CD4-positive, alpha-beta T cell treated with Interleukin-12 subunit alpha and Interleukin-12 subunit beta, for 1 hour (primary cell): ENCODE results near the gene STAT1.

Experiments used
- DNase-seq: peaks from one replicate; pipeline ENCODE4 v3.0.0-alpha.2; 2020

STAT1 gene

DNA sequence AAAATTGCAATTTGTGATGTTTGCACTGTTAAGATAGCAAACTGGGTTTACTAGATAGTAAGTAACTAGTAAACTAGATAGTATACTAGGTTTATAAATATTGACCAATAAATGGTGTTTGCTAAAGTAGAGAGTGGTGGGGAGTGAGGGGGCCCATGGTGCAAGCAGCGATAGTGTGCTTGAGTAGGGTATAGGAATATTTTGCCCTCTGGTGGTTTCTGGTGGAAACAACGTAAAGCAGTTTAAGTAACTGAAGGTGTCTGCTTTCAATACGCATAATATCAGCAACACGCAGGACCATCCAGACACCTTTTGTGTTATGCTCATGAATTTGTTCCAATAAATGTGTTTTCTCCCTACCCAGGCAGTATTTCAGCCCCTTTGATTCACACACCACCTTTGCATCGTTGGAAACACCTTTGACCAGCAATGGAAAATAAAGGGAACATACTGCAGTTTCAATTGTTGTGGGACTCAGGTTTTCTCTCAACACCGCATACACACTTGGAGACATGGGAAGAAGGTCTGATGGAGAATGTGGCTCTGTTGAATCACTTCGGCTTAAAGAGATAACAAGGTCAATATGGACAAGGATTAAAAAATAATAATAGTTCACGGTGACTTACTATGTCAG, 16.7 kb upstream of the STAT1 start:
- peak; percentile 73 for DNase-seq

DNA sequence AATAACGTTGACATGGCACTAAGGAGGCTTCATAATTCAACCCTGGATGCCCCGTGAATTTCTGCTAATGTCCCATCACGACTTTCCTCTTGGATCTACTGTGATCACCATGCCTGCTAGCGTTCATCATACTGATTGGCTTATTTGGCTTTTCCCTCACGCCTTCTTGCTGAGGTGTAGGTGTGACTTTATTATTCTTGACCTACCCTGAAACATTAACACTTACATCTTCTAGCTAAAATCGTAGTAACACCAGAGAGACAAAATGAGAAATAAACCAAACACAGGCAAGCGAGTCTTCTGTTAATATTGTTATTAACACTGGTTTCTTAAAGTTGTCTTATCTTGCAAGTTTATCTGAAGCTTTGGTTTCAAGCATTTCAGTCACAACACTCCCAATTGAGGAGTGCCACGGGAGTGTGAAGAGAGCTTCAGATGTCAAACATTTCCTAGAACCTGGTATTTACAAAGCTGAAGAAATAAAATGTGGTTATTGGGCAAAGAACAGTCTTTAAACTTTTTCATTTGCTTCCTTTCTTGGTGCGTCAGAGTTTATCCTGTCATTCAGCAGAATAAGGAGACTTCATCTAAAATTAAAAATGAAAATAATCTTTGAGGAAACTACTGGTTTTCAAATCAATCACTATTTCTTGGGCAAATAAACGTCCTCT, 15.4 kb upstream of the STAT1 start:
- peak; percentile 38 for DNase-seq

DNA sequence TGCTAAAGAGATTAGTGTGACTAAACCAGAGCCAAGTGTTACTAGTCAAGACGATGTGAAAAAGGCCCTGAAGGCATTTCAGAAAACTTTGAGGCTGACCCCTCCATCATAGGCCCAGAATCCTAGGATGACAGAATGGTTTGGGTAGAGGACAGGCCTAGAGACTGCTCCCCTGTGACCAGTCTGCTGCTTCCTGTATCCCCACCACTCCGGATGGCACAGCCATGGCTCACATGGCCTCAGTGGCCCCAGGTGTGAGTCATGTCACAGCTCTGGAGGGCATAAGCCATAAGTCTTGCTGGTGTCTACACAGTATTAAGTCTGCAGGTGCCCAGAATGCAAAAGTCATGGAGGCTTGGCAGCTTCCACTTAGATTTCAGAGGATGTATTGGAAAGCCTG, 12.4 kb upstream of the STAT1 start:
- DNase-seq, result no peak

DNA sequence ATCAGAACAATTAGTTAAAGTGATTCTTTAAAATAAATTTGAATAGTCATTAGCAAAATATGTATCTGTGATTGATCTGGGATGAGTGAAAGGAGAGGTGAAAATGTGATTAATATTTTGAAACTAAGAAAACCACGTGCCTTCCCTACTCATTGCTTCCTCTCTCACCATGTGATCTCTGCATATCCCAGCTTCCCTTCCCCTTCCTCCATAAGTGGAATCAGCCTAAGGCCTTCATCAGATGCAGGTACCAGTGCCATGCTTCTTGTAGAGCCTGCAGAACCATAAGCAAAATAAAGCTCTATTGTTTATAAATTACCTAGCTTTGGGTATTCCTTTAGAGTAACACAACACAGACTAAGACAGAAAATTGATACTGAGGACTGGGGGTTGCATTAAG, 11.2 kb upstream of the STAT1 start:
- DNase-seq, result no peak

DNA sequence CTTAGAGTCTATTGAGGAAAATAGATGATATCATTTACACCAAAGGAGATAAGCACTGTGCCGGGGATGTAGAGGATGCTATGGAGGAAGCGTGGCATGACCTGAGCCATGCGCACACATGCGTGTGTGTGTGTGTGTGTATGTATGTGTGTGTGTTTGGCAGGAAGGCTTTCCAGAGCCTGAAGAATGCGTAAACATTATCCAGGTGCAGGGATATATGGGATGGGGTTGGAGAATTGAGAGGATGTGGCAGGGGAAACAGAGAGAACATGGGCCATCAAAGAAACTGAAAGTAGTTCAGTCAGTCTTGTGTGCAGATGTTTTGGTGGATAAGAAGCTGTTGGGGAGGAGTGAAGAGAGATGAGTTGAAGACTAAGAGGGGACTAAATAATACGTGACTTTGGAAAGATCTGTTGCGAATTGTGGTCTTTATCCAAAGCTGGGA, 9.3 kb upstream of the STAT1 start:
- DNase-seq, result peak; percentile 51

DNA sequence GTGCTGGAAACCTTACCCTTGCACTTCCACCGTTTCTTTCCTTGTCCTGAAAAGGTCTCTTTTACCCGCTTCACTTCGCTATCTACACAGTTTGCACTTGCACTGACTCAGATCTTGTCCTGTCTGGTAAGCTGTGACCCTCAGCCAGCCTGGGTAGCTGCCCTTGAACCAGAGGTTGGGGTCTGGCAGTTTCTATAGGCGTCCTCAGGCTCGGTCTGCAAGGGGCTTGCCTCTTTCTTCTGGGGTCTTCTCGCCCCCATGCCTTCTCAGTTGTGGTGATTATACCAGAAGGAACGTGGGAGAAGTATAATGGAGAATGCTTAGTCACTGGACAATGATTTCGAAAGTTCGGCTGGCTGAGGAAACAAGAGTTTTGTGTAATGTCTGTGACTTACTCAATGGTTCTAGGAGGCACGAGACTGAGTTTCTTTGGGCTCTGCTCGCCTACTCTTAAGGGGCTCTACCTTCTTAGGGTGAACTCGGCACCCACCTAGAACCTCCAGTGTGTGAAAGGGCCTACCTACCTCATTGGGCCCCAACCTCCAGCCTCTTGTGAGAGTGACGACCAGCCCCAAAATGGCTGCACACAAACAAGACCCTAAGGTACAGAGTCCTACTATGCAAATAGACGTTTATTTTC, 6.9 kb upstream of the STAT1 start:
- no peak for DNase-seq

DNA sequence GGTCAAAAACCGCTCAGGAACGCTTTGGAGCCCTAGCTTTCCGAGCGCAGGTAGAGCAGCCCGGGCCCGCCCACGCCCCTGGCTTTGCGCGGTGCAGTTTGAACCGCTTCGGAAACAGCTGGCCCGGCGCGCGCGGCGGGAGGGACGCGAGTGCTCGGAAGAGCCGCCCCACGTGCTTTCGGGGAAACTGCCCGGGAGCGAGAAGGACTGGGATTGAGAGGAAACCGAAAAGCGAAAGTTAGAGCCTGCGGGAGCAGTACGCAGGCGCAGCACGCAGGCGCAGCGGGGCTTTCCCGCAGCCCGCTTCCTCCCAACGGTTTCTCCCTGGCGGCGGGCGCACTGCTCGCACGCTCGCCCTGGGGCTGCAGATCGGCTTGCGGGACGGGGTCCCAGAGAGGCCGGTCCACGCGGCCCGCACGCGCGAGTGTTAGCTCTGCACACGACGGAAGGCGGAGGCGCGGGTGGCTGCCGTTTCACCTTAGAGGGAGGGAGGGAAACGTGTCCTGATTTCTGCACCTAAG, 6.3 kb upstream of the STAT1 start:
- DNase-seq, result peak; percentile 97

DNA sequence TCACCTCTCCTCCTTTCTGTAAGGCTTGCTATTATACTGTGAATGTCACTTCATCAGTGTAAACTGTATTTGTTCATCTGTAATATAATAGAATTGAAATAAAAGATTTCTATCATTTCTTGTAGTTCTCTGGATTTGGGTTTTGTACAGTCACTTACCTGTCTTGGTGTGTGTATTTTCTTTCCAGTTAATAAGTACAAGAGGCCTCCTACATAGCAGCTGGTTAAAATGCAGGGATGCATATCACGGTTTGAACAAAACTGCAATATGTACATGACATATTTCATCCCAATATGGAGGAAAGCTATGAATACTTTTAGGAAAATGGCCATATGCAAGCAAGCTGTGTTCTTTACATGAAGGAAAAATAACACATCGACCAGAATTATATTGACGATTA, 5.4 kb upstream of the STAT1 start:
- DNase-seq, result no peak

DNA sequence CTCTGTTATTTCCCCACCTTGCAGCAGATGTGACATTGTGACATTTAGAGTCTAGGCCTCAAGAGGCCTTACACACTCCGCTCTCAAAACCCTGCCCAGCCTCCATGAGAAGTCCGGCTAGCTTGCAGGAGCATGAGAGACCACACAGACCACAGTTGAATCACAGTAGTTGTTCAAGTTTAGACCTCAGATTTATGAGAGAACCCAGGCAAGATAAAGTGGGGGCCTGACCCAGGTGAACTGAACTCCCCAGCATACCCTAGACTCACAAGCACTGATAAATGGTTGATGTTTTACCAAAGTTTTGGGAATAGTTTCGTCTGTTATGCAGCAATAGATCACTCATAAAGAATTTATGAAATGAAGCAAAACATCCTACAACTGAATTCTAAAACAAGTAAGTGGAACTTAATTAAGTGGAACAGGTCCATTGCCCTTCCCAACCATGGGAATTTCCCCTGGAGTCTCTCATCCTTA, 4.7 kb upstream of the STAT1 start:
- no peak for DNase-seq

DNA sequence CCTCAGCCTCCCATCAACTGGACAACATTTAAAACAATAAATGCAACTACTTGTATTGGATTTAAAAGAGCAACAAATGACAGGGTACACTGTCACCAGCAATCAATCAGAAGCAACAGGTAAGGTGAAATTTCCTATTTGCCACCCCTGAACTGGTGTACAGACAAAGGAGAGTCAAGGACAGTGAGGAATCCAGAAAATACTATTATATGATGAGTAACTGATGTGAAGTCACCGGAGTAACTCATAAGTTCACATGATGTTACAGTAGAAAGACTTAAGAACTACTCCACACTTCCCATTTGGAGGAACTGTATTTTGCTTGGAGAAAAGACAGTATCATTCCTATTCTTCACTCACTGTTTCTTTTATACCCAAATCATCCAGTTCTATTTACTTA, 4.1 kb upstream of the STAT1 start:
- no peak for DNase-seq

DNA sequence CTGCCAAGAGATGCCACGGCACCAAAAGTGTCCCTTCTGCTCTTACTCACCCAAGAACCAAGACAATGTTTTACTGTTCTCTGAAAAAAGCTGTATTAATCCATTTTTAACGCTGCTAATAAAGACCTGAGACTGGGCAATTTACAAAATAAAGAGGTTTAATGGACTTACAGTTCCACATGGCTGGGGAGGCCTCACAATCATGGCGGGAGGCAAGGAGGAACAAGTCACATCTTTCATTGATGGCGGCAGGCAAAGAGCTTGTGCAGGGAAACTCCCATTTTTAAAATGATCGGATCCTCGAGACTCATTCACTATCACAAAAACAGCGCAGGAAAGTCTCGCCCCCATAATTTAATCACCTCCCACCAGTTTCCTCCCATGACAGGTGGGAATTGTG, 1.9 kb upstream of the STAT1 start:
- no peak for DNase-seq

DNA sequence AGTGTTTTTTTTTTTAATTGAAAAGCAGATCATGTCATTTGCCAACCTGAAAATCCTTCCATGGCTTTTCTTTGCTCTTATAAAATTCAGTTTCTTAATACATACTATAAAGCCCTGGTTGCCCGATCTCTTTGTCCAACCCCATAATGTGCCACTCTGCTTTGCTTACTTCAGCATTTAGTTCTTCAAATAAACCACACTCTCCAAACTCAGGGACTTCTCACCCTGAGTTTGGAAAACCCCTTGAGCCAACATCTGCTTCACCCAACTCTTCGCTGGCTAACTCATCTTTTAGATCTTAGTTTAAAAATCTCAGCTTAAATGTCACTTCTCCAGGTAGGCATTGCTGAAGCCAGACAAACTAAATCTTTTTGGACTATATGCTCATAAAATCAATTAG, 1.3 kb upstream of the STAT1 start:
- DNase-seq, result peak; percentile 45

DNA sequence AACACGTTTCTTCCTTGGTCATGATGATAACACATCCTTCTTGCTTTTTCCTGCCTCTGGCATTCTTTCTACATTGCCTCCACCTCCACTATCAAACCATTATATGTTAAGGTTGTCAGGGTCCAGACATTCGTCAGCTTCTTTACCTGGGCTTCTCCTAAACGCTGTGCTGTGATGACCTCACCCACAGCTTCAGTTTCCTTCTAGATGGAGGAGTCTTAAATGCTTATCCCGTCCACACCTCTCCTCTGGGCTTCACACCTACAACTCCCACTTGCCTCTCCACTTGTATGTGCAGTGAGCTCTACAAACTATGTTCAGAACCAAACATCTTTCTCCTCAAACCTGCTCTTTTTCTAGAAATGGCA, 666 bp upstream of the STAT1 start:
- DNase-seq, result no peak

DNA sequence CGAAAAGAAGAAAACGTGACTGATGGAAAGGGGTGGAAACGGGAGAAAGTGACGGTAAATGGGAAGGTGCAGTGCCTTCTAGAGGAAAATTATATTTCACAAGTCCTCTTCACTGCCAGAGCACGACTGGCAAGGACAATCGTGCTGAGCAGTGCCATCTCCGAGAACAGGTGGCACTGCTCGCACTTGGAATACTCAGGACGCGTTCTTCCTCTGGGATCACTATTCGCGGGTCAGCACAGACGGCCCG, 364 bp downstream of the STAT1 start:
- no peak for DNase-seq

DNA sequence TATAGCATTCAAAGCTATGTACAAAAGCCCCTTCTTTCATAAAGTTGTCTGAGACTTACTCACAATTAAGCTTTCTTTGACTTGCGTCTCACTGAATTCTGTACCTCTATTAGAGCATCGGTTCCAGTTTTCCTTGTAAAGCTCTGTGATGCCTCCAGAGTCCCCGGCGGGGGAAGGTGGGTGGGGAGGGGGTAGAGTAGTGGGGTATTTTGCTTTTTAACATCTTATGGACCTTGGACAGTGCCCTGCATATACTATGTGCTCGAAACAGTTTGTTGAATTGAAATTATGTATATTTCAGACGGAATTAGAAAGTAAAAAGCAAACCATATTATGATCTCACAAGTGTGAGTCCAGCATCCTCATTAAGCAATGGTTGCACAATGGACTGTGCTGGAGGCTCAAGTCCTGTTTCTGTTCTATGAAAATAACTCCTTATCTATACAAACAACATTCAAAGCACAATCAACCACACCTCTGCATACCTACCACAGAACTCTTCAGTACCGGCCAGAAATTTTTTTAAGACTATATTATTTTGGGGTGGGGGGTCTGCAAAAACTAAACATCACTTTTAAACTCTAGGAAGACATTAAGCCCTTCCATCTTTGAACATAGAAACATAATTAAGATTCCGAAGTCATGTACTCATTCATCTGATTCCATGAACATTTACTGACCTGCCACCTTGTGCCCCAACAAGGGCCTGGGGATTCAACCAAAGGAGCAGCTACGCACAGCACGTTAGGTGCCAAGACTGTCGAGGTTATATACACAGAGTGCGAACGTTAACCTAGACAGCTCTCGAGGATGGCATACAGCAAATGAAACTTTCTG, 908 bp downstream of the STAT1 start:
- DNase-seq, result no peak

DNA sequence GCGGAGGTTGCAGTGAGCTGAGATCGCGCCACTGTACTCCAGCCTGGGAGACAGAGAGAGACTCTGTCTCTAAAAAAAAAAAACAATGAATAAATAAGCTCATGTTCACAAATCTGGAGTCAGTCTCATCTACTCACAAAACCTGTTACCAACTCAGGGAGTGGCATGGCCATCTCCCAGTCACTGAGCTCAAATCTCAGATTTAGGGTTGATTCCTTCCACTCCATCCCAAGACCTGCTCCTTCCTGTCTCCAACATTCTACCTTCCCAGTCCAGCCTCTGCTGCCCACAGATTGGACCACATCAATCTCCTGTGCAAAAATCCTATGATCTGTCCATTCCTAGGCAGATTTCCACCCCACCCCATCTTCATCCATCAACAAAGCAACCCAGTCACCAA, 1.6 kb downstream of the STAT1 start:
- DNase-seq, result no peak

DNA sequence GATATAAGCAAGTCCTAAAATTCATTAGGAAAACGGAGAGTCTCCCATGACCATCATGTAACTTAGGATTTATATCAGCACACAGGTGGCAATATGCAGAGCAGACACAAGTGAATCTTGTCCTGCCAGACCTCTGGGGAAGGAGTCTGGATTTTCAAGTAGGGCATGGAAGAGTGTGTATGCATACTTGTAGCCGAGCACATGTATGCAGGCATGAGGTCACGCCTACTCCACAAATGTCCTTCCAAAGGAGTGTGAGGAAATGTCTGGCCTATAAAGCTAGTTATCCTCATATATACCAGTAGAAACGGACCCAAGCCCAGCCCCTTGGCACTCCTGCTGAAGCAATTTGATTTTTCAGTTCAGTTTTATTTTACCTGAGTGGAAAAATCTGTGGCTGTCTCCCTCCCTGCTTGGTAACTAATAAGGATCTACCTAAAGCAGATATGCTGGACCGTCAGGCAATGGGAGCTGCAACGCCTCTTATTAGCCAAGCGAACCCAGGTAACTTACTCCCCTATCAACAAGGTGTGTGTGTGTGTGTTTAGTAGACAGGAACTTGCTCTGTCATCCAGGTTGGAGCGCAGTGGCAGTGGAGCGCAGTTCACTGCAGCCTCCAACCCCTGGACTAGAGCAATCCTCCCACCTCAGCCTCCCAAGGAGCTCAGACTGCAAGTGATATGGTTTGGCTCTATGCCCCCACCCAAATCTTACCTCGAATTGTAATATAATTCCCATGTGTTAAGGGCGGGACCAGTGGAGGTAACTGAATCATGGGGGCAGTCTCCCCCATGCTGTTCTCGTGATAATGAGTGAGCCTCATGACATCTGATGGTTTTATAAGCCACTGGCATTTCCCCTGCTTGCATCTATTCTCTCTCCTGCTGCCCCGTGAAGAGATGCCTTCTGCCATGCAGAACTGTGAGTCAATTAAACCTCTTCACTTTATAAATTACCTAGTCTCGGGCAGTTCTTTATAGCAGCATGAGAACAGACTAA, 2.8 kb downstream of the STAT1 start:
- no peak for DNase-seq

DNA sequence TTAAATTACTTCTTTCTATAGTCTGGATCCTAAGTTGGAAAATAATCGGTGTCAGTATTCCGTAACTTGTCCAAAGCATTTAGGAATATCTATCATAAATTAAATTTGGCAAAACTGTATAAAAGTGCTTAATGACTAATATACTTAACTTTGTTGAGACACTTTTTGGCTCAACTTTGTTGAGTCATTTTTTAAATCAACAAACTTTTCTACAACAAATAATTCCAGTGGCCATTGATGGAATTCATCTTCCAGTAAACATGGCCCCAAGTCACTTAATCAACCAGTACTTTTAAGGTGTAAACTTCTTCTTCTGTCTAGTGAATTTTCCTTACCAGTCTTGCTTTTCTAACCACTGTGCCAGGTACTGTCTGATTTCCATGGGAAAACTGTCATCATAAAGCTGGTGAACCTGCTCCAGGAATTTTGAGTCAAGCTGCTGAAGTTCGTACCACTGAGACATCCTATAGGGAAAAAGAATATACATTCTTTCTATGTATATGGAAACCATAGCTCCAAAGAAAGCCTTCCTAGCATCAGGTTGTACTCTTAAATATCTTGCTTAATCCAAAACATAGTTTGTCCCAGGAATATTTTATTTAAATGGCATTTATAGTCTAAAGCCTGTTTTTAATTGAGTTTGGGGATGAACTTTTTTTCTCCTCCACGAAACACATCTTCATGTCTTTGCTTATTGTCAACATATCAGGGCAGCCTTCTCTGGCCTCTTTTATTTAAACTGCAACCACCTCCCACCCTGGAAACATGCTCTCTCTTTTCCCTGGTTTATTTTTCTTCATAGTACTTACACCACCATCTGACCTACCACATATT, 4.2 kb downstream of the STAT1 start:
- DNase-seq, result no peak

DNA sequence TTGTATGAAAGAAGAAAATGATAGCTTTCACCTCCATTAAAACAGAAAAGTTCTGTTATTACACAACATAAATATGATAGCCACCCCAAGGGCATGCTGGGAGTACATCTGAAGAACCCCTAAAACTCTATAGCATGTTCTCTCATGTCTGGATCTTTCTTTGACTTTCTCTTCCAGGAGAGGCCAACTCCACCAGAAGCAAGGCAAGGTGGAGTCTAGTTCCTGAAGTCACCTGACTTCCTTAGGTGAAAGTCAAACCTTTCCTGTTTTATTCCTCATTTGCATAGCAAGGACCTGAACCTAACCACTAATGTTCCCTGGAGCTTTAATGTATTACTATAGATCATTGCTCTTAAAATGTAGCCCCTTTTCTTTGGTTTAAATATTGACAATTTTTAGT, 5.7 kb downstream of the STAT1 start:
- DNase-seq, result no peak

DNA sequence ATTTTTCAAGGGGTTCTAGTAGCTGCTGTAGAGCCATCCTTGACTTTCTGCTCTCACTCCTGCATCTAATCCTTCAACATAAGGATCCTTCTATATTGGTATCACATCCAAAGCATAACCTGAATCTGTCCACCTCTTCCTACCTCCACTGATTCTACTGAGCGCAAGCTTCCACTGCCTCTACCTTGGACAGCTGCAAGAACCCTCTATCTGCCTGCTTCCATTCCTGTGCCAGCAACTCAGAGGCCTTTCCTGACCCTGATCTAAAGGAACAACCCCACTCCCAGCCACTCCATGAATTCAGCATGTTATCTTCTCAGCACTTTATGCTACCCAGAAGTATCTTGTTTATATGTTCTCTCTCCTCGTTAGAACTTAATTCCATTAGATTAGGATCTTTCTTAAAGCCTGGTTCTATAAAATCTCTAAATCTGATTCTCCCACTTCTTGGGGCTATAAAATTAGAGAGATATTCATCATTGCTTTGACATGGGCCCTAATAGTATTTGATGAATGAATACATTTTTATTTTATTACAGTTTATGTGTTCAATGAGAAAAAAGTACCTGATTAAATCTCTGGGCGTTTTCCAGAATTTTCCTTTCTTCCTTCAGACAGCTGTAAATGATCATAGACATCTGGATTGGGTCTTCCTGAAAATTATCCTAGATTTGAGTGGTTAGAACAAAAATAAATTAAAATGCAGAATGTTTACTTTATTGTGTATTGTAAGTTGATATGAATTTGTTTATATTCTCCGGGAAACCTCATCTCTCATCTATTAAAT, 6.8 kb downstream of the STAT1 start:
- no peak for DNase-seq

DNA sequence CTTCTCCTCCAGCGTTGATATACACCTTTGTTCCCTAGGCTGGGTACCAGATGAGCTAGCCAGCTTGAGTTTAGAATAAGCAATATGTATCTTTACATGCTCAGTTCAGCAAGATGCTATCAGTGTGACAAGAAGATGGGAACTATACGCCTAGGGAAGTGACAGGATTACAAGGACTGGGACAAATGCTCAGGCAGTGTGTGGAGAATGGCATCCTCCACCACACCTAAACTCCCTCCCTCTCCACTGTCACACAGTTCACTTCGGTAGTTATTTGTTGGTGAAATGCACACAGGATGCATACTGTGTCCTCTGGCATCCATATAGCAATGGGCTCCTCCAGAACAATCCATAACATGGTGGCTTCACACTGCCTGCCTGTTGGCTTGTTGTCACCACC, 7.7 kb downstream of the STAT1 start:
- no peak for DNase-seq
